Activated CD4-positive, alpha-beta T cell treated with anti-CD3 and anti-CD28 coated beads, Interleukin-2, amount 50 U/mL, for 48 hours (primary cell): ENCODE results near the gene CCDC121.

Experiments
- DNase-seq, 2 experiments: peaks; one replicate each; pipeline ENCODE4 v3.0.0-alpha.2; 2020

Gene CCDC121

GRCh38 chr2:27581417-27582128 lies 47.2 kb downstream of the CCDC121 start:
- DNase-seq, result no peak
